ENCODE results near the gene PTPRT. TPM values are rescaled to one million over a fixed set of nuclear protein-coding genes. Genes with fewer than 3 reads are reported as not detected.

PTPRT gene
- total RNA-seq, 1 donor from 2014 or later = not detected

- DNase-seq = no peak
Observed at GRCh38 chr20:42604998-42605956, 584.4 kb downstream of the PTPRT start.

DNA sequence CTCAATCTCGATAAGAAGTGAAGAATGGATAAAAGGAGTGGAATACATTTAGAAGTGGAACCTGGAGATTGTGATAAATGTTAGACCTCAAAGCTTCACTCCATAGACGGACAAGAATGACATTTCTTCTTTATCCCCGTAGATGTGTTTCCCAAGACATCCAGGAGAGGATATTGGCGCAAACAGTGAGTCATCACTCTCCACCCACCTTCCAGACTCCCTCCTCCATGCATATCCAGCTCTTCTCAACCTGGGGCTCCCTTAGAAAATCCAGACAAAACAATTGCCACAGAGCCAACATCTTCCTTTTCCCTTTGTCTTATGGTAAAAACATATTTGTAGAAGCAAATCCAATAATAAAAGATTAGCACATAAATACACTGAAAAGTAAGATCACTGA is 586.1 kb downstream of the PTPRT start:
- DNase-seq = no peak

GRCh38 chr20:42598581-42598980 is 591.1 kb downstream of the PTPRT start:
- no peak for DNase-seq

GRCh38 chr20:42595625-42596024 is 594.1 kb downstream of the PTPRT start:
- no peak for DNase-seq

GRCh38 chr20:42594659-42595058 is 595.0 kb downstream of the PTPRT start:
- no peak for DNase-seq

DNA sequence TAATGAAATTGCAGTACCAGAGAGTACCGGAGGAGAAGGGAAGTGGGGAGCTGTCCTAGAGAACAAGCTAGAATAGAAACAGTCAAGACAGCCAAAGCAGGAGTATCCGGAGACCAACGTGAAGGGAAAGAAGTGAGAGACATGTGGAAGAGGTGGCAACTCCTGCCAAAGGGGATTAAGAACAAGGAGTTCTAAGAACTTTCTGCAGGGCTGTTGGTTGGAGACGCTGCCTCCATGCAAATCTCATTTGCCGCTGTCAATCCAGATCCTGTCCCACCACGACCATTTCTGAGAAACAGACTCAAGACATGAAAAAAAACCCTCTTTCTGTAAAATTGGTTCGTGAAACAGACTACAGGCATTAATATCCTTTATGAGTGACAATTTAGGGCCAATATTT is 595.7 kb downstream of the PTPRT start:
- no peak for DNase-seq

DNA sequence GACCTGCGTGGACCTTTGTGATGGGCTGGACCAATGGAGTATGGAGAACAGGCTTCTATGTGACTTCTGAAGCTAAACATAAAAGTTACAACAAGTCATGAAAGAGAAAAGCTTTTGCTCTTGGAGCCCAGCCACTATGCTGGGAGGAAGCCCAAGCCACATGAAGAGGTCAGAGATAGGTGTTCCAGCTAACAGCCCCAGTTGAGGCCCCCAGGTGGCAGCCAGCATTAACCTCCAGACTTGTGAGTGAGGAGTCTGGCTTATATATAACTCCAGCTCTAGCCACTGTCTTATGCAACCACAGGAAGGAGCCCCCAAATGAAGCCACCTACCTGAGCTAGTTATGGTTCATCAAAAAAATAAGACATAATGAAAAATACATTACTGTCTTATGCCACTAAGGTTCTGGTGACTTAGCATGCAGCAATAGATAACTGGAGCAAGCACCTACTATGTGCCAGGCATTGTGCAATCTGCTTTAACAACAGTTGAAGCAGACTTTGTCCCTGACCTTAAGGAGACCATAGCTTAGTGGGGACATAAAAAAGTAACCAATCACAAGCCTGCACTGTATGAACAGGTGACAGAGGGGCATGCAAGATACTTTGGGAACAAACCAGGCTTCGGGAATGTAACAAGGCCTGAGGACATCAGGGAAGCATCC is 599.6 kb downstream of the PTPRT start:
- DNase-seq = no peak

DNA sequence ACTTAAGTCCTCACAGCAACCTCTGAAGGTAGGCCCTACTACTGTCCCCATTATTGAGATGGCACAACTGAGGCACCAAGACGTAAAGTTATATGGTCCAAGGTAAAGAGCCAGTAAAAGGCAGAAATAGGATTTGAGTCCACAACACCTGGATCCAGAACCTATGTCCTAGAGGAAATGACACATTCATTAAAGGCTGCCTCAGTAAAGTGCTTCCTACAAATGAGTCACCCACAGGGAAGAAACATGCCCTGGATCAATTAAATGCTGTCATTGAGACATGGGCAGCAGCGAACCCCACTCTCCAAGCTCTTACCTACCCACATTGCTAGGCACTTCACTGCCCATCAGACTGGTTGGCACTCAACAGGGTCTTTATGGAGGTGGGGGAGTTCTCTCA is 600.9 kb downstream of the PTPRT start:
- DNase-seq = no peak

DNA sequence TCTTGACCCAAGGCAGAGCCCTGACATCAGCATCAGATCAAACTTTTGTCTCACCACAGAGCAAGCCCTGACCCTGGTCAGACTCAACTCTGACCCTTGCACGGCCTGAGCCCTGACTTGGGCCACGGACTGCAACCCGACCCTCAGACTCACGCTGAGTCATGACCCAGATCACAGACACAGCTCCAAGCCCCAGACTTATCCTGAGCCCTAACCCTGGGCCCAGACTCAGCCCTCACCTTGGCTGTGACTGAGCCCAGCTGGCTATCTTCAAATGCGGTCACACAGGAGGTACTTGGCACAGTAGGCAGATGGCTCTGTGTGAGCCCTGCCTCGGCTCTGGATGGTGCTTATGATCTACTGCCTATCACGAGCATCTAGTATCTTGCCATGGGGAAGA is 602.3 kb downstream of the PTPRT start:
- no peak for DNase-seq

GRCh38 chr20:42581311-42581710 is 608.4 kb downstream of the PTPRT start:
- DNase-seq = no peak

DNA sequence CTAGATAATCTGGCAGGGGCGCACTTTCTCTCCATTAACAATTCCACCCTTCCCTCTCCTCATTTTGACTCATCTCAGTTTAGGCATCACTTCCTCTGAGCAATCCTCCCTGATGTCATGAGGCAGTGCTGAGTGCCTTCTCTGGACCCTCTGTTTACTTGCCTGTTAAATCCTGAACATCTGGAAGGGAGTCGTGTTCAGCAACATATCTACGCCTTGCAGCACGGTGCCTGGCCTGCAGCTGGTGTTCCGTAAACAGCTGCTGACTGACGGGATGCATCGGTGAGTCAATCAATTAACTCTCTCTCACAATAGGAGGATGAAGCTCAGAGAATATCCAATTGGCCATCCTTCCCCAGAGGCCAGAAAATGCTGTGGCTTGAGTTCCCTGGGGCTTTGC is 613.5 kb downstream of the PTPRT start:
- DNase-seq = no peak

GRCh38 chr20:42572320-42573016 is 617.2 kb downstream of the PTPRT start:
- no peak for DNase-seq

DNA sequence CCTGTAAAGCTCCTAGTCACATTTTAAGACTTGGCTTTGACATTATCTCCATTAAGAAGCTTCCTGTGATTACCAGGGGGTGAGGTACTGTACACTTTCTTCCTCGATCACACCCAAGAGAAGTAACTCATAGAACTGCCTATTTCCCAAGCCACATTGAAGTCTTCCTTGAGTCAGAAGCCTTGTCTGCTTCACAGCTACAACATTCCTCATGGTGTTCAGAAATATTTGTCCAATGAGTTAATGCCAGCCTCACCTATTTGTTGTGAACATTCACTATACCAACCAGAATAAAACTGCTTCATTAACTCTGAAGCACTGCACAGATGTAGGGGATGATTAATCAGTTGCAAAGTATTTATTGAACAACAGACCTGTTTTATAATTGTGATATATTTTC is 622.3 kb downstream of the PTPRT start:
- DNase-seq = no peak

DNA sequence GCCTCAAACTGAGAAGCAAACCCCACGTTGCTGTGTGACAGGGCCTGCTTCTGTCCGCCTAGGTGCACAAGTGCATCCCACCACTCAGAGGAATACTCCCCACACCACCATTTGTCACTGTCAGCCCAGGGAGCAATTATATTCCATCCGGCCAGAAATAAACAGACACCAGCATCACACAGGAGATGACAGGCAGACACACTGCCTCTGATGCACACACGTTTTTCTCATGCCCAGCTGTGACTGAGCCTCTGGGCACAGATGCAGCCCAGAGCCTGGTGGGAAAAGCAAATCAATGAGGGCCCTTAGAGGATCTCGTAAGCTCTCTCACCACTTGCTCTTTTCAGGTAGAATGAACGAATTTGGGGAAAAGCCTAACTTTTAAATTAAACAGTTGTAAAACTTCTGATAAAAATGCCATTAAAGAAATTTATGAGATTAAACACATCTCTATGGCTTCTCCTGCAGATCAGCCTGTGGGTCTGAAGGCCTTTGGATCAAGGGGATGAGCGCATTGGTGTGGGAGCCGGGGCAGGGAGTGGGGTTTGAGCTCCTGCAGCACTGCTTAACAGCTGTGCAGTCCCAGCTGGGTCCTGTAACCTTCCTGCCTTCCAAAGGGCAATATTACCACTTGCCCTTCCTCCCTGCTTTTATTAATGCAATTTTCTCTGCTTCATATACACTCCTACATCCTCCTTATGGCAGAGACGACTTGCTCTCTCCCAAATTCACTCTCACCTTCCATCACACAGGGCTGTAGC is 624.3 kb downstream of the PTPRT start:
- no peak for DNase-seq

DNA sequence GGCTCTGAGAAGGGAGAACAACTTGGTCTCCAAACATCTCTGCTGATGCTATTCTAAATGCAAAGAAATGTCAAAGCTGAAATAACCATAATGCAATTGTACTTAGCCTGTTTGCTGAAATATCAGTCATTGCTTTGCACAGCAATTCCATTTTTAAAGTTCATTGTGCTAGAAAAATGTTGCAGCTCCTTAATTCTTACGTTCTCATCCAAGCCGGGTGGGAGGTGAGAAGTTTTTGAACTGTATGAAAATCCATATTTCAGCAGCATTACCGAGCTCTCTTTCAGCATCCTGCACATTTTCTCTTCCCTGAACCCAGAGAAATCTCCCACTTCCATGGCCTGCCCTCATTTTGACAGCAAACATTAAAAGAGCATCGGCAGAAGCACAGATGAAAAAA is 630.0 kb downstream of the PTPRT start:
- DNase-seq = no peak

- no peak for DNase-seq
Observed at GRCh38 chr20:42556575-42556974, 633.1 kb downstream of the PTPRT start.

DNA sequence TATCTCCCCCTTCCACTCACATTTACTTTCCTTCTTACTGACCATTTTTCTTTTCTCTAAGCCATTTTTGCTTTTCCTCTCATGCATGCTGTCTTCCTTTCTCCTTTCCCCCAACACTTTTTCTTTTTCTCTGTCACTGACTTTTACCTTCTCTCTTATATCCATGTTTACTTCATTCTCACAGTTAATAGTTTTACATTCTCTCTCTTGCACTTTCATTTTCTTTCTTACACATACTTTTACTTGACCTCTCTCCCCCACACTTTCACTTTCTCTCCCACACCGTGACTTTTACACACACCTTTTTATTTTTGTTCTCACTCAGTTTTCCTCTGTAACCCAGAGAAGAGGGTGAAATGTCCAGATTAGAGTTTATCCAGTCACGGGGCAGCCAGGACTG is 636.3 kb downstream of the PTPRT start:
- no peak for DNase-seq

GRCh38 chr20:42549496-42549895 is 640.2 kb downstream of the PTPRT start:
- DNase-seq = no peak

DNA sequence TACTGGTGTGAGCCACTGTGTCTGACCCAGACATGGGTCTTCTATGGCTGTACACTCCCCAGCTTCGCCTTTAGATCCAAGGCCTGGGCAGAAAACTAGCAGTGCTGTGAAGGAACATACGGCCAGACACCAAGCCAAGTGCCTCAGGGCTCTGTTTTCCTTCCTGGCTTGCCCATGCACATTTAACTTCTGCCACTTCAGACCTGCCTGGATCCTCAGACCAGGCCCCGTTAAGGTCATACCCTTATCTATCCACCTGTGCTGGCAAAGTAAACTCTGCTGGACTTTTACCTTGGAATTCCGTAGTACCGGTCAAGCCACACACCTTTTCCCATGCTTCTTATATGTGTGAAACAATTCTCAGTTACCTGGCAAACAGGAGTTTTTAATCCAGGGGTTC is 644.8 kb downstream of the PTPRT start:
- no peak for DNase-seq

DNA sequence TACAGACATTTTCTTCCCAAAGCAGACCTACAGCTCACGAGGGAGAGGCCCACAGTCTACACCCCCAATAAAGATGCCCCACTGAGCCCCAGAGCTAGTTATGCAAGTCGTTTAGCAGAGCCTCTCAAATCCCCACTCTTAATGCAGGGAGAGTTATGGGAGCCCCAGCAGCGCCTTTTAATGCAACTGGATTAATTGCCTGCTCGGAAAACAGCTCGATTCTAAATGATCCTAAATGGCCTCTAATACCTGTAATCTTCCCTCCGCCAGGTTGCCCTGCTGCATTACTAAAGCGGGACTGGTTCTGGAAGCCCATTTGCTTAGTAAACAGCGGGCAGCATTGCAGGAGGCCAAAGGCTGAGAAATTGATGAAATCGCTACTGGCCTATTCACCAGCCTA is 656.9 kb downstream of the PTPRT start:
- DNase-seq = no peak

DNA sequence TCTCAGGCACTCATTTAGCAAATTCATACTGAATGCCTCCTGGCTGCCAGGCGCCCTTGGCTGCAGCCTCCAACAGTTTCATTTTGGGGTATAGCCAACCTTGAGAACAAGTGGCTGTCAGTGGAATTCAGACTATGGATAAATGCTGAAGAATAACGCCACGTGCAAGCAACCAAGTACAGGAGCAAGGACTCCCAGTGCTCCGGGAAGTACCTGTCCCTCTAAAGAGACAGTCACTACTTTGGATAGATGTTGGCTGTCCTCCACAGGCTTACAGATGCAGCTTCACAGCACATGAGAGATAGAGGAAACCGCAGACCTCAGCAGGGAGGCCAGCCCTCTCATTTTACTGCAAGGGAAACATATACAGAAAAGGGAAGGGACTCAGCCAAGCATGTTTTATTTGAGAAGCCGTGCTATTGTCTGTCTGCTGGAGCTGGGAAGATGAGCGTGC is 658.2 kb downstream of the PTPRT start:
- DNase-seq = no peak

- DNase-seq = no peak
Observed at GRCh38 chr20:42530855-42531448, 658.8 kb downstream of the PTPRT start.

Data from dermis blood vessel endothelial cell (primary cell).